Transverse colon (tissue), 4 donors: ENCODE measurements around the gene VPS13D.

Experiments used
- CTCF ChIP-seq, 5 experiments: fragments of 200-600 bp in 3 of 5; fragments of 450-650 bp in 2 of 5; sonication (generic) in 3 of 5; IDR thresholded peaks; 1 replicate in 2 of 5; 2 replicates in 3 of 5; pipeline ENCODE4 v1.5.1; 2016 to 2017; ENCODE audit warnings: antibody characterized with exemption in 5 of 5, inconsistent platforms in 3 of 5, mild to moderate bottlenecking in 2 of 5, moderate library complexity in 1 of 5
- EP300 ChIP-seq: sonication (generic); formaldehyde crosslinking; IDR thresholded peaks from one replicate; pipeline ENCODE4 v1.6.1; 2017; ENCODE audit warnings: antibody characterized with exemption, low read depth
- POLR2AphosphoS5 ChIP-seq, 3 donors: sonication (generic); formaldehyde crosslinking; IDR thresholded peaks; one replicate each; pipeline ENCODE4 v1.6.1; 2016; ENCODE audit warnings: antibody characterized with exemption in 3 of 3

- TF ChIP-seq EP300 (no peak), CTCF (IDR thresholded peaks at IDR 0.05) (no peak), POLR2AphosphoS5 (IDR thresholded peaks at IDR 0.05) (no peak)
Measured at GRCh38 chr1:12487520-12487919, 257.7 kb downstream of the VPS13D start.
